Measurements from ENCODE around the gene PIN4.

DNA sequence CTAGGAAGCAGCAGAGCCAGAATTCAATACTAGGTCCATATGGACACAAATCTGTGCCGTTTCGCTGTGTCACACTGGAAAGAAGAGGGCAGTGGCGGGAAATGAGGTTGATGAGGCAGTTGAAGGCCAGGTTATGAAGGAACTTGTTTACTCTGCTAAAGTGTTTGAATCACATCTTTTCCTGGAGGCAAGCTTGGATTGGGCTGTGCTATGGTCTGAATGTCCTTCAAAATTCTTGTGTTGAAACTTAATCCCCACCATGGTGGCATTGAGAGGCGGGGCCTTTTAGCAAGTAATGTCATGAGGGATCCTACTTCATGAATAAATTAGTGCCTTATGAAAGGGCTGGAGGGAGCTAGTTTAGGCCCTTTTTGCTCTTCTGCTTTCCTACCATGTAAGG lies 59.4 kb downstream of the PIN4 start:
- TF ChIP-seq, protein P1, sequence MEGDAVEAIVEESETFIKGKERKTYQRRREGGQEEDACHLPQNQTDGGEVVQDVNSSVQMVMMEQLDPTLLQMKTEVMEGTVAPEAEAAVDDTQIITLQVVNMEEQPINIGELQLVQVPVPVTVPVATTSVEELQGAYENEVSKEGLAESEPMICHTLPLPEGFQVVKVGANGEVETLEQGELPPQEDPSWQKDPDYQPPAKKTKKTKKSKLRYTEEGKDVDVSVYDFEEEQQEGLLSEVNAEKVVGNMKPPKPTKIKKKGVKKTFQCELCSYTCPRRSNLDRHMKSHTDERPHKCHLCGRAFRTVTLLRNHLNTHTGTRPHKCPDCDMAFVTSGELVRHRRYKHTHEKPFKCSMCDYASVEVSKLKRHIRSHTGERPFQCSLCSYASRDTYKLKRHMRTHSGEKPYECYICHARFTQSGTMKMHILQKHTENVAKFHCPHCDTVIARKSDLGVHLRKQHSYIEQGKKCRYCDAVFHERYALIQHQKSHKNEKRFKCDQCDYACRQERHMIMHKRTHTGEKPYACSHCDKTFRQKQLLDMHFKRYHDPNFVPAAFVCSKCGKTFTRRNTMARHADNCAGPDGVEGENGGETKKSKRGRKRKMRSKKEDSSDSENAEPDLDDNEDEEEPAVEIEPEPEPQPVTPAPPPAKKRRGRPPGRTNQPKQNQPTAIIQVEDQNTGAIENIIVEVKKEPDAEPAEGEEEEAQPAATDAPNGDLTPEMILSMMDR (conservative IDR thresholded peaks at IDR 0.05; ENCODE audit: low read depth in 2 of 2) = no peak
- TF ChIP-seq, protein P2, sequence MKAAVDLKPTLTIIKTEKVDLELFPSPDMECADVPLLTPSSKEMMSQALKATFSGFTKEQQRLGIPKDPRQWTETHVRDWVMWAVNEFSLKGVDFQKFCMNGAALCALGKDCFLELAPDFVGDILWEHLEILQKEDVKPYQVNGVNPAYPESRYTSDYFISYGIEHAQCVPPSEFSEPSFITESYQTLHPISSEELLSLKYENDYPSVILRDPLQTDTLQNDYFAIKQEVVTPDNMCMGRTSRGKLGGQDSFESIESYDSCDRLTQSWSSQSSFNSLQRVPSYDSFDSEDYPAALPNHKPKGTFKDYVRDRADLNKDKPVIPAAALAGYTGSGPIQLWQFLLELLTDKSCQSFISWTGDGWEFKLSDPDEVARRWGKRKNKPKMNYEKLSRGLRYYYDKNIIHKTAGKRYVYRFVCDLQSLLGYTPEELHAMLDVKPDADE (IDR thresholded peaks at IDR 0.05) = no peak
- TF ChIP-seq POLR2AphosphoS5 (IDR thresholded peaks at IDR 0.05; ENCODE audit: low read depth) (no peak), EZH2phosphoT487 (IDR thresholded peaks at IDR 0.05; ENCODE audit: unreplicated experiment) (no peak), CREB1 (CRISPR knock-in tag; IDR thresholded peaks at IDR 0.05; ENCODE audit: low read depth) (no peak), EZH2 (IDR thresholded peaks at IDR 0.05; ENCODE audit: low read depth, unreplicated experiment) (no peak), JUNB (IDR thresholded peaks at IDR 0.05; ENCODE audit: unreplicated experiment) (no peak)
- TF ChIP-seq, protein P3, sequence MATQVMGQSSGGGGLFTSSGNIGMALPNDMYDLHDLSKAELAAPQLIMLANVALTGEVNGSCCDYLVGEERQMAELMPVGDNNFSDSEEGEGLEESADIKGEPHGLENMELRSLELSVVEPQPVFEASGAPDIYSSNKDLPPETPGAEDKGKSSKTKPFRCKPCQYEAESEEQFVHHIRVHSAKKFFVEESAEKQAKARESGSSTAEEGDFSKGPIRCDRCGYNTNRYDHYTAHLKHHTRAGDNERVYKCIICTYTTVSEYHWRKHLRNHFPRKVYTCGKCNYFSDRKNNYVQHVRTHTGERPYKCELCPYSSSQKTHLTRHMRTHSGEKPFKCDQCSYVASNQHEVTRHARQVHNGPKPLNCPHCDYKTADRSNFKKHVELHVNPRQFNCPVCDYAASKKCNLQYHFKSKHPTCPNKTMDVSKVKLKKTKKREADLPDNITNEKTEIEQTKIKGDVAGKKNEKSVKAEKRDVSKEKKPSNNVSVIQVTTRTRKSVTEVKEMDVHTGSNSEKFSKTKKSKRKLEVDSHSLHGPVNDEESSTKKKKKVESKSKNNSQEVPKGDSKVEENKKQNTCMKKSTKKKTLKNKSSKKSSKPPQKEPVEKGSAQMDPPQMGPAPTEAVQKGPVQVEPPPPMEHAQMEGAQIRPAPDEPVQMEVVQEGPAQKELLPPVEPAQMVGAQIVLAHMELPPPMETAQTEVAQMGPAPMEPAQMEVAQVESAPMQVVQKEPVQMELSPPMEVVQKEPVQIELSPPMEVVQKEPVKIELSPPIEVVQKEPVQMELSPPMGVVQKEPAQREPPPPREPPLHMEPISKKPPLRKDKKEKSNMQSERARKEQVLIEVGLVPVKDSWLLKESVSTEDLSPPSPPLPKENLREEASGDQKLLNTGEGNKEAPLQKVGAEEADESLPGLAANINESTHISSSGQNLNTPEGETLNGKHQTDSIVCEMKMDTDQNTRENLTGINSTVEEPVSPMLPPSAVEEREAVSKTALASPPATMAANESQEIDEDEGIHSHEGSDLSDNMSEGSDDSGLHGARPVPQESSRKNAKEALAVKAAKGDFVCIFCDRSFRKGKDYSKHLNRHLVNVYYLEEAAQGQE (IDR thresholded peaks at IDR 0.05; ENCODE audit: unreplicated experiment) = no peak

All from GM23338 (cell line).